Stromal cell of bone marrow (primary cell): ENCODE results near the gene ABI3.

Experiments used
- DNase-seq: peaks from one replicate; pipeline ENCODE4 v3.0.0-alpha.2; 2012; ENCODE audit warnings: low read depth

The ABI3 gene

GRCh38 chr17:49225554-49226236, 15.2 kb downstream of the ABI3 start:
- no peak for DNase-seq

GRCh38 chr17:49226771-49227435, 16.4 kb downstream of the ABI3 start:
- no peak for DNase-seq

- DNase-seq = peak; percentile 41
Measured at GRCh38 chr17:49227436-49228261, 17.1 kb downstream of the ABI3 start.

GRCh38 chr17:49229076-49229804, 18.7 kb downstream of the ABI3 start:
- no peak for DNase-seq

- no peak for DNase-seq
Measured at GRCh38 chr17:49229805-49230600, 19.5 kb downstream of the ABI3 start.

GRCh38 chr17:49230636-49231562, 20.4 kb downstream of the ABI3 start, which contains the start of gene PHOSPHO1:
PHOSPHO1 (minus strand) TSS chr17:49230787; CDS start chr17:49226691, 4,096 bp downstream.
- peak; percentile 59 for DNase-seq

- no peak for DNase-seq
Measured at GRCh38 chr17:49231563-49231894, 21.0 kb downstream of the ABI3 start.

- DNase-seq = no peak
Measured at GRCh38 chr17:49234509-49235080, 24.1 kb downstream of the ABI3 start.

GRCh38 chr17:49235896-49236295, 25.4 kb downstream of the ABI3 start:
- no peak for DNase-seq

GRCh38 chr17:49239963-49240362, 29.5 kb downstream of the ABI3 start:
- DNase-seq = no peak

GRCh38 chr17:49240619-49241018, 30.1 kb downstream of the ABI3 start:
- no peak for DNase-seq

GRCh38 chr17:49241040-49241439, 30.5 kb downstream of the ABI3 start:
- DNase-seq = no peak

- DNase-seq = no peak
Measured at GRCh38 chr17:49241692-49242397, 31.3 kb downstream of the ABI3 start.

- no peak for DNase-seq
Measured at GRCh38 chr17:49242813-49243212, 32.3 kb downstream of the ABI3 start.

GRCh38 chr17:49244839-49245238, 34.3 kb downstream of the ABI3 start:
- no peak for DNase-seq

- DNase-seq = no peak
Measured at GRCh38 chr17:49247944-49248343, 37.4 kb downstream of the ABI3 start.

GRCh38 chr17:49249292-49249794, 38.8 kb downstream of the ABI3 start:
- DNase-seq = peak; percentile 6

GRCh38 chr17:49249890-49250522, 39.5 kb downstream of the ABI3 start:
- no peak for DNase-seq
